ENCODE results near the gene UBR1.

UBR1 gene

GRCh38 chr15:42921342-42921731 is 184.5 kb downstream of the UBR1 start:
- peak overlapping the region; percentile 95 for H3K4me2 ChIP-seq
- no peak overlapping the region for H3K27ac ChIP-seq
- H3K4me1 ChIP-seq = peaks cover 43% of the 10 kb centered on the region
- H3K9ac ChIP-seq = peak overlapping the region; percentile 63
- peak overlapping the region; percentile 96 for H3K4me3 ChIP-seq
- TF ChIP-seq Cebpa-rat (IDR thresholded peaks at IDR 0.05) = no peak
- H3K27me3 ChIP-seq = no peaks in the 10 kb centered on the region
- peaks cover 20% of the 10 kb centered on the region for H4K20me1 ChIP-seq
- H3K36me3 ChIP-seq = no peaks in the 10 kb centered on the region
- H3K9me3 ChIP-seq = no peaks in the 10 kb centered on the region

- Histone ChIP-seq H3K9me3 (no peaks in the 10 kb centered on the region), H3K27me3 (no peaks in the 10 kb centered on the region), H3K9ac (peak within 1 kb of the TSS; percentile 85), H3K4me1 (peaks cover 49% of the 10 kb centered on the region), H3K36me3 (no peaks in the 10 kb centered on the region), H3K4me2 (peak within 1 kb of the TSS; percentile 95), H3K27ac (peak within 1 kb of the TSS; percentile 87), H3K4me3 (peak within 1 kb of the TSS; percentile 96), H4K20me1 (peaks cover 20% of the 10 kb centered on the region)
- TF ChIP-seq Cebpa-rat (IDR thresholded peaks at IDR 0.05) = no peak
Observed at GRCh38 chr15:42920519-42921341, 185.1 kb downstream of the UBR1 start, which contains the start of gene TTBK2. Gene TTBK2 (minus strand): TSS chr15:42920778. CDS start chr15:42878617, 42,161 bp downstream.

- Histone ChIP-seq H3K4me3 (peak overlapping the region; percentile 96), H3K27ac (peak overlapping the region; percentile 87), H3K4me2 (peak overlapping the region; percentile 93), H3K27me3 (no peaks in the 10 kb centered on the region), H3K4me1 (peaks cover 57% of the 10 kb centered on the region), H3K36me3 (no peaks in the 10 kb centered on the region), H3K9ac (peak overlapping the region; percentile 85), H4K20me1 (peaks cover 20% of the 10 kb centered on the region), H3K9me3 (no peaks in the 10 kb centered on the region)
- no peak for TF ChIP-seq Cebpa-rat (IDR thresholded peaks at IDR 0.05)
Observed at GRCh38 chr15:42919799-42920518, 185.9 kb downstream of the UBR1 start.

GRCh38 chr15:42919308-42919707 is 186.5 kb downstream of the UBR1 start:
- H3K27ac ChIP-seq = peak overlapping the region; percentile 87; the same call in 1 of the 2 replicates

GRCh38 chr15:42918047-42918446 is 187.8 kb downstream of the UBR1 start:
- Histone ChIP-seq H3K27me3 (no peaks in the 10 kb centered on the region), H3K4me2 (peak overlapping the region; percentile 93), H3K36me3 (no peaks in the 10 kb centered on the region), H3K4me1 (peaks cover 61% of the 10 kb centered on the region), H3K27ac (0 out of 2 replicates have a peak overlapping the region, but pooled peaks have one; percentile 14), H3K9ac (peak overlapping the region; percentile 12; the same call in 1 of the 2 replicates), H3K9me3 (no peaks in the 10 kb centered on the region), H3K4me3 (no peak overlapping the region), H4K20me1 (peaks cover 20% of the 10 kb centered on the region)
- no peak for TF ChIP-seq Cebpa-rat (IDR thresholded peaks at IDR 0.05)

More at GRCh38 chr15:42919308-42919707, 186.5 kb downstream of the UBR1 start:
- TF ChIP-seq Cebpa-rat (IDR thresholded peaks at IDR 0.05) = no peak
- Histone ChIP-seq H3K9me3 (no peaks in the 10 kb centered on the region), H3K27me3 (no peaks in the 10 kb centered on the region), H3K9ac (peak overlapping the region; percentile 85), H3K4me2 (peak overlapping the region; percentile 93), H3K4me3 (peak overlapping the region; percentile 96), H4K20me1 (peaks cover 20% of the 10 kb centered on the region), H3K36me3 (no peaks in the 10 kb centered on the region), H3K4me1 (peaks cover 61% of the 10 kb centered on the region)

- peaks cover 34% of the 10 kb centered on the region for H4K20me1 ChIP-seq
- H3K9me3 ChIP-seq = no peaks in the 10 kb centered on the region
- H3K4me1 ChIP-seq = peaks cover 51% of the 10 kb centered on the region
- peak overlapping the region; percentile 79 for H3K4me2 ChIP-seq
- peak overlapping the region; percentile 50 for H3K27ac ChIP-seq
- TF ChIP-seq Cebpa-rat (IDR thresholded peaks at IDR 0.05) = no peak
- H3K4me3 ChIP-seq = peak overlapping the region; percentile 30
- no peaks in the 10 kb centered on the region for H3K27me3 ChIP-seq
- H3K36me3 ChIP-seq = 0 out of 2 replicates have a peak, but pooled peaks cover 3% of the 10 kb centered on the region
- no peak overlapping the region for H3K9ac ChIP-seq
Observed at GRCh38 chr15:42915654-42916315, 190.1 kb downstream of the UBR1 start.

- H3K4me3 ChIP-seq = peak overlapping the region; percentile 30
- no peak for TF ChIP-seq Cebpa-rat (IDR thresholded peaks at IDR 0.05)
Observed at GRCh38 chr15:42914728-42915497, 190.9 kb downstream of the UBR1 start.

GRCh38 chr15:42911058-42911592 is 194.7 kb downstream of the UBR1 start:
- Histone ChIP-seq H3K4me2 (no peak overlapping the region), H3K9me3 (no peaks in the 10 kb centered on the region), H3K4me1 (peaks cover 16% of the 10 kb centered on the region), H3K27me3 (no peaks in the 10 kb centered on the region), H4K20me1 (peaks cover 39% of the 10 kb centered on the region), H3K9ac (no peak overlapping the region), H3K36me3 (peaks cover 14% of the 10 kb centered on the region), H3K4me3 (no peak overlapping the region), H3K27ac (no peak overlapping the region)
- no peak for TF ChIP-seq Cebpa-rat (IDR thresholded peaks at IDR 0.05)

More at GRCh38 chr15:42914728-42915497, 190.9 kb downstream of the UBR1 start:
- peaks cover 43% of the 10 kb centered on the region for H4K20me1 ChIP-seq
- 0 out of 2 replicates have a peak, but pooled peaks cover 3% of the 10 kb centered on the region for H3K36me3 ChIP-seq
- H3K4me1 ChIP-seq = peaks cover 51% of the 10 kb centered on the region
- H3K27ac ChIP-seq = peak overlapping the region; percentile 50
- H3K9ac ChIP-seq = no peak overlapping the region
- H3K4me2 ChIP-seq = peak overlapping the region; percentile 79
- no peaks in the 10 kb centered on the region for H3K27me3 ChIP-seq
- no peaks in the 10 kb centered on the region for H3K9me3 ChIP-seq
